ENCODE measurements around the gene PPARG.

Gene PPARG

DNA sequence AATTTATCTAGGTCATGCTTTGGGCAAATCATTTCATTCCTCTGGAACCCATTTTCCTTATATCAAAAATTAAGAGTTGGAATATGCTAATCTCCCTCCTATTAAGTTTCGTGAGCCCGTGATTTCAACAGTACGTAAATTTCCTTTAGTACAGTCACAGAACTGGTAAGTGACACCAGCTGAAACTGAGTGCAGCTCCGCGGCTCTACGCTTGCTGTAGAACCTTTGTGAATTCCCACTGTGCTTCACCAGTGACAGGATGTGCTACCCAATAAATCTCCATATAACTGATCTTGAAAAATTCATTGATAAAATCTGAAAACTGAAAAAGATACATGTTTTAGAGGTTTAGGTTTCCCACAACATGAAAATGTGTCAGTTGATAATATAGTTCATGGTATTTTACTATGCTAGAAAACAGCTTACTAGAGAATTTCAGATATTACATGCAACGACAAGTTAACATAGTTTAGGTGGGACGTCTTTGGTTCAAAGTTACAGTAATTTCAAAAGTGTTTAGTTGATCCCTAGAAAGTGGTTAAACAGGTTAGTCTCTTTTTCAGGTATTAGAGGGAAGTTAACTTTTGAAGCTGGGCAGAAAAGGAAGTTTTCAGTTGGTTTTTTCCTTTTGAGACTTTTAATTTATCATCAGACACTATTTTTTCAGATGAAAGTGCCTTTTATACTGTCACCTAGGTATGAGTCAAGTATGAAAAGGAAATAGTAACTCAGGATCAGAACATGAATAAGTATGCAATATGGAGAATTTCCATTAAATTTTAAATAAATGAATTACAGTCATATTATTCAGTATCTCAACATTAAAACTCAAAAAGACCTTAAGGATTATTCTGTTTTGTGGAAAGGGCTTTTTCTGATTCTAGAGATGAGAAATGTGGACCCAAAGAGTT is 57.0 kb downstream of the PPARG start:
- no peak for DNase-seq

DNA sequence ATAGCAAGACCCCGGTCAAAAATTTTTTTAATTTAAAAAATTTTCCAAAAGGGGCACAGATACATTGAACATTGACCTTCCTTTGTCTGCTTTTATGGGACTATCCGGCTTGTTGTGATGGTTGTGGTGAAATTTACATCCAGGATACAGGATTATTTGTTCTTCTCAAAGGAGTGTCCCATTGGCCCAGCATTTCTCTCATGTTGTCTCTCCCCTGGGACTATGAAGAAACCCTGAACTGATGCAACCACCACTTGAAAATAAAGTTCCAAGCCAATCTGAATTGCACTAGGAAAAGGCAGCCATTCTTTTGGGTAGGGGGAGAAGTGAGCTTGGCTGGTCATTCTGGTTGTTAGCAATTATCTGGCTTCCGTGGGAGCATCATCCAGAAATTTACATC is 58.4 kb downstream of the PPARG start:
- DNase-seq, result no peak

DNA sequence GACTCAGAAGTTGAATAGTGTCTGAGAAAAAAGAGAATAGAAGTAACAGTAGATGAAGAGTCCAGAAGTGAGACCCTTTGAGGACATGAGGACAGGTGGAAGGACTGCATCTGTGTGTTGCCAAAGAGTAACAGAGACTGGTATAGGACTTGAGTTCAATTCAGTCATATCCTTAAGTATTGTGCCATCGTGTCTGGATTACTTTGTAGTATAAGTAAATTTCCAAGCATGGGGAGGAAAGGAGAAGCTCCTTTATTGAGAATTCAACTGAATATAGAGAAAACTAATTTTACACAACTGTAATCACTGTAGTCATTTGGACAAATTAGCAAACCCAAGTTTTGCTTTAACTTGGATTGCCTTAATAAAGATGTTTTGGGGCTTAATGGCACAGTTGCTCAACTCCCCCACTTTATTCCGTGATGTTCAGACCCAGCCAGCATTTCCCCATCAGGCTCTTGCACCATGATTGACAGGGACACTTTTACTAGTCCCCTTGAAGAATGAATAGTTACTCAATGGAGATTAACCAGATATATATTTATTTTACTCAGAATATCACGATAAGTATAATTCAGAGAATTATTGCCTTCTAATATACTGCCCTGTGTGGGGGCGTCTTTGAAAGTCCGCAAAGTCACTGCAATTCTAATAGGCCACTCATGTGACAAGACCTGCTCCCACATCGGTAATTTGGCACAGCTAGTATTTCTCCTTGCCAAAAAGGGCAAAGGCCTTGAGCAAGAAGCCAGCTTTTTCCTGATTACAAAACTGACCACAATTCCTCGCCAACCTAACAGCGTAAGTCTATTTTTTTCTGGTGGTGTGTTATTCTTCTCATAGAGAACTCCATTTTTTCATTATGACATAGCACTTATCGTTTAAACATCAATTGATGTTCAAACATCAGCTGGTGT is 61.3 kb downstream of the PPARG start:
- DNase-seq, result no peak

DNA sequence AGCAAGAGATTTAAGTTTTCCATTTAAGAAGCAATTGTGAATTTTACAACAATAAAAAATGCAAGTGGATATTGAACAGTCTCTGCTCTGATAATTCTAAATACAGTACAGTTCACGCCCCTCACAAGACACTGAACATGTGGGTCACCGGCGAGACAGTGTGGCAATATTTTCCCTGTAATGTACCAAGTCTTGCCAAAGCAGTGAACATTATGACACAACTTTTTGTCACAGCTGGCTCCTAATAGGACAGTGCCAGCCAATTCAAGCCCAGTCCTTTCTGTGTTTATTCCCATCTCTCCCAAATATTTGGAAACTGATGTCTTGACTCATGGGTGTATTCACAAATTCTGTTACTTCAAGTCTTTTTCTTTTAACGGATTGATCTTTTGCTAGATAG is 62.3 kb downstream of the PPARG start:
- DNase-seq, result no peak

DNA sequence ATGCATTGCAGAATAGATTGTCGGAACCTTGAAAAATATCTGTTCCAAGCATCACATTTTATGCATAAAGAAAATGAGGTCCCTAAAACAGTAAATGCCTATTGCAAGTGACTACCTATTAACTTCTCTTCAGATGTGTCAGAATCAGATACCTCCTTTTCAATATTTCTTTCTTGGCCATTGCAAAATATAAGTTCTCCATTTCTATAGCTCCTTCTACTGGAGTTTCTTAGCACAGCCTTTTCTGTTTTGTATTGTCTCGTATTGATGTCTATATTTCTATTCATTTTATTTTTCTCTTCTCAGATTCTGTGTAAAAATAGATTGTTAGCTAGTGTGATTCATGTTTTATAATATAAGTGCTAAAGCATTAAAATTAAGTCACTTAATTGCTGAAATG is 63.4 kb downstream of the PPARG start:
- DNase-seq, result no peak

DNA sequence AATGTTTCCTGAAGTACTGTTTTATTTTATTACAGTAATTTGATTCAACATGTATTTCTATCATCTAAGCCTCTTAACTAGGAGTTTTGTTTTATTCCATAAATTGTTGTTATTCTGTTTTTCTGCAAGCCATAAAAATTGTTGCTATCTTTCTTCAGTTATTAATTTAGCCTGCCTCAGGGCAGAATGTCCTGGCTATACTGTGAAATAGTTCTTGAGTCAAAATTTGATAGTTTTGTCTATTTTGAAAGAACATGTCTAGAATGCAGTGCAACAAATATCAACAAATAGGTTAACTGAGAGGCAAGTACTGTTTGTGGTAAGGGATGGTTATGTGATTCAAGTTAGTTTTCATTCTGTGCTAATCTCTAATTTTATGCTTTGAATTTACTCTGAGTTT is 63.9 kb downstream of the PPARG start:
- no peak for DNase-seq

DNA sequence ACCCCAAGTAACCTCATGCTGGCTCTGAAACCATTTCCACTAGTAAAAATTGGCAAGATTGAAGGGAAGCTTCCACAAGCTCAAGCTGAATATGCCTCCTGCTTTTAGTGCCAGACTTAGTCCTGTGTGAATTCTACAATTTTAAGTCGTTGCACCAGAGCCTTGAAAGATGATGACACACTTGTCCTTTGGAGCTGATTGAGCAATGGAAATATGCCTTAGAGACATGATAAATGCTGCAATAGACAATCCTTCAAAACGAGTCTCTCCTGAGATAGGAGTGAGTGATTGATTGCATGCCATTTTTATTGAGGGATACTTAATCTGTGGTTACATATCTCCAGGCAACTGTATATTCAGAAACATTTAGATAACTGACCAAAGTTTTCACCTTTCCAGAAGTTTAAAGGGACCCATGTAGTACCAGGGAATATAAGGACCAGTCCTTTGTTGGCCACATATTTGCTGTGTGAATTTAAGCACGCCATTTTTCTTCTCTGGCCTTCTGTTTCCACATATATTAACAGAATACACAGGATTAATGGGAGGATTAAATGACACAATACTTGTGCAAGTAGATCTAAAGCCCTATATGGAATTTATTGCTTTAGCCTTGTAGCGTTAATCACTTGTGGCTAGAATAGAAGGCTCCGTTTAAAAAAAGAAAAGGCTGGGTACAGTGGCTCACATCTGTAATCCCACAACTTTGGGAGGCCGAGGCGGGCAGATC is 65.1 kb downstream of the PPARG start:
- no peak for DNase-seq

DNA sequence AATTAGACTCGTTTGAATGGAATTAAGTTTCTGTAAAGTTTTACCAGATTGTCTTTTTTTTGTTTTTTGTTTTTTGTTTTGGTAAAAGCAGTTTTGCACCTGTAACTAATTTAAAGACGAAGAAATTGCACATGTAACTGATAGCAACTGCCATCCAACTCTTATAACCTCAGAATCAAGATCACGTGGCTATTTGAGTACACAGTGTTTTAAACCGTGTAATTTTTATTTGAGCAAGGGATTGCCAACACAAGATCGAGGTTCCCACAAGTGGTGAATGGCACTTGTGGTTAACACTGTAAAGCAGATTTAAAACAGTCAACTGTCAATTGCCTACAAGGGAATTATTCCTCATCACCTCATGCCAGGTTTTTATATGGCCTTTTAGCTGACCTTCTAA is 67.3 kb downstream of the PPARG start:
- no peak for DNase-seq

DNA sequence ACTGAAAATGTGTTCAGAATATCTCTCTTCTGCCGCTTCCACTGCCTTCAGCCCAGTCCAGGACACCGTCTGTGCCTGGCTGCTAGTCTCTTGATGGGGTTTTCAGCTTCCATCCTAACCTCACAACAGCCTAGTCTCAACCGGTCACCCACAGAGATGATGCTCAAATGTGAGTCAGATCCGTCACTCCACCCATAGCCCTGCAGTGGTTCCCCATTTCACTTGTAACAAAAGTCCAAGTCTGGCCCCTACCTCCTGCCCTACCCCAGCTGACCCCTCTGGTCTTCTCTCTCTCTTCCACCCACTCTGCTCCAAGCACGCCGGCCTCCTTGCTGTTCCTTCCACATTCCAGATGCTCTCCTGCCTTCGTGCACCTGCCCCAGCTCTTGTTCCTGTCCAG is 68.1 kb downstream of the PPARG start:
- no peak for DNase-seq

DNA sequence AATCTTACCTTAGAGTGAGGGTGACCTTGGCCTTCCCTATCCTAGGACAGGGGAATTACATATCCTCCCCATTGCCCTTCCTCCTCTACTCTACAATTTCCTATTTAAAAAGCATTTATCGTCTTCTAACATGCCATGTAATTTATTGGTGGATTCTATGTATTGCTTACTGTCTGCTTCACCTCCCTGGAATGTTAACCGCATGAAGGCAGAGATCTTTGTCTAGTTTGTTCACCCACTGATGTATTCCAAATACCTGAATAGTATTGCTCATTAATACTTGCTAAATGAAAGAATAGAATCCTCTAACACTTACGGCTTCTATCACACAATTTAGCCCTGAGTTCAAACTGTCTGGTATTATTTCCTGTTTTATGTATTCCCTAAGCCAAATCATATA is 68.6 kb downstream of the PPARG start:
- no peak for DNase-seq

DNA sequence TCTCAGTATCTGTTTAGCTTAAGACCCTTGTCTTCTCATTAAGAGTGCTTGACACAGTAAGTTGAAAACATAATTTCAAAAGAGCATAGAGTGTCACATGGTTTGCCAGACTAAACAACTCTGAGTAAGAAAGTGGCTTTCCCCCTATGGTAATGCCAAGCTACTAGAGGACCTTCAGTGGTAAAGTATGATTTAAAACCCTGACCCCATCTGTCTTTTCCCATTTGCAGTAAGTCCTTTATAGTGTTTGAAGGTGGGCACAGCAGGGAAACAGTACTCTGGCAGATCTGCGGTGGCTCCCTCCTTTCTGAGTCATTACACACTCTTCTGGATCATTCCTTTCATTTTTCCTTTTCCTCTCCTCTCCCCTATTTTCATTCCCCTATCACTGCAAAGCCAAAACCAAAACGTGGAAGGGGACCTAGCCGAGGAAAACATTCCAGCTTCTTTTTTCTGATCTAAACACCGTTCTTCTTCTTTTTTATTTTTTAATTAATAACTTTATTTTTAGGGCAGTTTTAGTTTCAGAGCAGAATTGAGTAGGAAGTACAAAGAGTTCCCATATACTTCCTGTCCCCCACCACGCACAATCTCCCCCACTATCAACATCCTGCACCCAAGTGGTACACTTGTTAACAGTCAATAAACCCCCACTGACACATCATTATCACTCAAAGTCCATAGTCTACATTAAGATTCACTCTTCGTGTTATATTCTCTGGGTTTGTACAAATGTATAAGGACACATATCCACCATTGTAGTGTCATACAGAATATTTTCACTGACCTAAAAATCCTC is 74.7 kb downstream of the PPARG start:
- DNase-seq, result no peak

DNA sequence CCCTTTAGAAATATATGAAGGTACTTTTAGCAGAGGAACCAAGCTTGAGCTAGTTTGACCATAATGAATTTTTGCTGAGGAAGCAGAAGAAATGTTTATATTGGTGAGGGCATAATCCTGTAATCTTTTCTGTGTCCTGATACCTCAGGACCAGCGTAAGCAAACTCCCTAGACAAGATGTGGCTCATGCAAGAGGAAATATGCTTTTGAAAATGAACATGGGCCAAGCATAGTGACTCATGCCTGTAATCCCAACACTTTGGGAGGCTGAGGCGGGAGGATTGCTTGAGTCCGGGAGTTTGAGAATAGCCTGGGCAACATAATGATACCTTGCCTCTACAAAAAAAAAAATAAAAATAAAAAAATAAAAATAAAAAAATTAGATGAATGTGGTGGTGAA is 78.5 kb downstream of the PPARG start:
- no peak for DNase-seq

DNA sequence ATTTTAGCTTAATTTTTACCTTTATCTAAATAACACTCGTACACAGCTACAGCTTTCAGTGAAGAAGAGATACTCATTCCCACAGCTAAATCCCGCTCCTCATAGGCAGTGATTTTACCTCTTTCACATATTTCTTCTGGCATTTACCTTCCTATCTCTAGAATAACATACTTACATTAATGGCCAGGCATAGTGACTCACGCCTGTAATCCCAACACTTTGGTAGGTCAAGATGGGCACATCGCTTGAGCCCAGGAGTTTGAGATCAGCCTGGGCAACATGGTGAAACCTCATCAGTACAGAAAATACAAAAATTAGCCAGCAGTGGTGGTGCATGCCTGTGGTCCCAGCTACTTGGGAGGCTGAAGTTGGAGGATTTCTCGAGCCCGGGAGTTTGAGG is 80.2 kb downstream of the PPARG start:
- DNase-seq, result no peak

DNA sequence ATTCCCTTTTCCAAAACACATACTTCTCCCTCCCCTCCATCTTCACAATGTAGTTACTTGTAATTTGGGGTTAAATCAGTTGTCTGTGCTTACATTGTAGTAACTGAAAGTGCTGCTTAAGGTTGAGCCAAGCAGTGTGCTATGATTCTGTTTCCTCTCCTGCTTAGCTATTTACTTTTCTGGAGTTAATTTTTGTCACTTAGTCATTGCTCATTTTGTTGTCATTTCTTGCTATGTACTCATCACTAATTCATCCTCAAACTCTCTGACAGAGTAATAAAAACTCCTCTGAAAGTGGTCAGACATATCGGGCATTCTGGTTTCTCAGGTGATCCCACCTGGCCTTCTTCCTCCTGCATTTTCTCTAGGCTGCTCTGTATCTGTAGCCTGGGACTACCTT is 80.7 kb downstream of the PPARG start:
- no peak for DNase-seq

DNA sequence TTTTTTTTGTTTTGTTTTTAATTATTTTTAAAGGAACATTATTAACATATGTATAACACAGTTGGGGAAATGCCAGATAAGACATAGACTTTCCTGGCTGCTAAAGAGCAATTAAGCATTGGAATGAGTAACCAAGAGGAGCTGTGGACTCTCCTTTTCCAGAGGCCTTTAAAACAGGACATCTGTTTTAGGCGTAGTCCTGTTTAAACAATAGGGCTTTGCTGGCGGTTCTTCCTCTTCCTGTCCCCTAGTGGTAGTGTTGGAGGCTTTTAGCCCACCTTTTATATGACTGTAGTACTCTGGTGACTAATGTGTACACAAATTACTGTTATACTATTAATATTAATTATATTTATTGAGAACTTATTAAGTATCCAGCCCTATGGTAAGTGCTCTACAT is 81.9 kb downstream of the PPARG start:
- DNase-seq, result no peak

DNA sequence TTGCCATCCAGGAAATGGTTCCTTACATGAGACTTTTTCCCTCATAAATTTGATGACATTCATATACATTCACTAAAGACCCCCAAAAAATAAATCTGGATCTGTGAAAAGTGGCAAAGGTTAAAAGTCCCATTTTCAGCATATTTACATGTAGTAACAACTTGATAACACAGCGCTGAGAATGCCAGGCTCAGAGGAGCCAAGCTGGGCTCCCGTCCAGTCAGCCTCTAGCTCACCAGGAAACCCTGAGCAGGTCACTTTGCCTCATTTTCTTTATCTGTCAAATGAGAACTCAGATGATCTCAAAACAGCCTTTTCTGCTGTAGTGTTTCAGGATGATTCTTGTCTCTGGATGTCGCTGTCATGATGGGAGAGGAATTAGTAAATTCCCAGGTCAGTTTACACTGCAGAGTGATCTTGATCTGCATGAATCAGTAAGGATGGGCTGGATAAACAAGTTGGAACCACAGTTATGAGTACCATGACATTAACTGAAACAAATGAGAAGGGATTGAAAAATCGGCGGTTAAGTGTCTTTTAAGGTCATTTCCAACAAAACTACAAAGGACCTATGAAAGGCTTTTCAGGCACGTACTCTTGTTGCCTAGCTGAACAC is 82.8 kb downstream of the PPARG start:
- no peak for DNase-seq

DNA sequence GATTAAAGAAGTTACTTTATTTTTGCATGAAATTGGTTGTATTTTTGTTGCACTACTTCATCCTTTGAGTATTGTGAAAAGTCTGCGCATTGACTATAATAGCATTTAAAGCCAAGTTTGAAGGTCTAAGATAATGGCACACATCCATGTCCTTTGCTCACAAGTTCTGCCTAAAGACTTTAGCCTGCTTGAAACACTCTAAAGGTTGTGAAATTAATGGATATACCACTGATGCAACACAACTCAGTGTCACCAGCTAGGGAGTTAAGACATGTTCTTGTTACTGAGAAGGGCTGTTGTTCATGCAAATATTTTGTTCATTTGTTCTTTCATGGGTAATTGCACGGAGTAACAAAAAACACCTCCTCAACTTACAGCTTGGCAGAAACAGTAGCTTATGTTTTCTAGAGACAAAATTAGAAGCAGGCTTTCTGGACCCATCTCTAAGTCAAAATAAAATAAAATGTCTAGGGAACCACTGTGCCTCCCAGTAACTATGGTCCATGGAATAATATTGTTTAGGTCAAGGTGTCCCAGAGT is 83.9 kb downstream of the PPARG start:
- no peak for DNase-seq

DNA sequence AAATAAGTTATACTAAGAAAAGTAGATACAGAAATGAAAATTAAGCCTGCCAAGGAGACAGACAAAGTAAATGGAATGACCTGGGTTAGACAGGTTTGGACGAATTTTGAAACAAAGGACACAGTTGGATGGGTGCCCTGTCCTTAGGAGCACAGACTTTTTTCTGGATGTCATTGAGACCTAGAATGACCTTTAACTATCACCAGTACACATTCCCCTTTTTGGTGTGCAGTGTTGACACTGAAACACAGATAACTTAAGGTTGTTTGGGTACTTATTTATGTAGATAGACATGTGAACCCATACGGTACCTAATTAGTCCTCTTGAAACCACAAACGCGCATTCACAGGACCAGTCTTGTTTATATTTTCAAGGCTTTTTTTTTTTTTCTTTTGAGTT is 86.7 kb downstream of the PPARG start:
- DNase-seq, result no peak

DNA sequence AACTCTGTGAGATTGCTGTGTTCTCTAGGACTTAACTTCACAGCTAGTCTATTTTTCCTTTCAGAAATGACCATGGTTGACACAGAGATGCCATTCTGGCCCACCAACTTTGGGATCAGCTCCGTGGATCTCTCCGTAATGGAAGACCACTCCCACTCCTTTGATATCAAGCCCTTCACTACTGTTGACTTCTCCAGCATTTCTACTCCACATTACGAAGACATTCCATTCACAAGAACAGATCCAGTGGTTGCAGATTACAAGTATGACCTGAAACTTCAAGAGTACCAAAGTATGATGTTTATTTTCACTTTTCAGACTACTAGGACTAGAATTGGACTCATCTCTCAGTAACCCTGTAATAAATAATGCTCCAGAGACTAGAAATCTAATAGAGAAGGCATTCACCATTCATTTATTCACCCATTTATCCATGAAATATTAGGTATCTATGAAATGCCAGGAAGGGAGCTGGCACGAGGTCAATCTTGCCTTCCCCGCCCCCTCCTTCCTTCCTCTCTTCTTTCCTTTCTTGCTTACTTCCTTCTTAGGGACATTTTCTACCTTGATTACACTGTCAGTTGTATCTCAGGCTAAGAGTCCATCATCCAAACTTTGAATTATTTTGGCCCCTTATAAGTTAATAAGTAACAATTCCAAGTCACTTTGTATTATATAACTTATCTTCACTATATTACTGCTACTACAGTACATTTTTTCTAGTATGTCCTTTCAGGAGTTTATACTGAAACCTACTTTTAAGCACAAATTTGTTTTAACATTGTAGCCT is 91.0 kb downstream of the PPARG start:
- no peak for DNase-seq

DNA sequence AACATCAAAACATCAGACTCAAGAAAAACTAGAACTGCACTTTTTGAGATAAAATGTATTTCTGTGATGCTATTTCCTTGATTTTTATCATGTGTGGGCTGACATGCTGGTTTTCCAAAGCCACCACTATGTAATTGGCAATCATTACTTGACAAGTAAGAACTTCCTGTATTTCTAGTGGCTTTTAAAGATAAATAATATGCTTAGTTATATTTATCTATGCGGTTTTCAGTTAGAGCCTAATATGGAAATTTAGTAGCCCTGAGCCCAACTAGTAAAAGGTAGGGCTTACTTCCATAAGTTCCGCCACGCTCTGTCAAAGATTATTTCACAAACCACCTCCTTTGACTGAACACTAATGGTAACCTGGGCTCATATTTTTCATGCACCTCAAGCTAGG is 91.6 kb downstream of the PPARG start:
- DNase-seq, result no peak

DNA sequence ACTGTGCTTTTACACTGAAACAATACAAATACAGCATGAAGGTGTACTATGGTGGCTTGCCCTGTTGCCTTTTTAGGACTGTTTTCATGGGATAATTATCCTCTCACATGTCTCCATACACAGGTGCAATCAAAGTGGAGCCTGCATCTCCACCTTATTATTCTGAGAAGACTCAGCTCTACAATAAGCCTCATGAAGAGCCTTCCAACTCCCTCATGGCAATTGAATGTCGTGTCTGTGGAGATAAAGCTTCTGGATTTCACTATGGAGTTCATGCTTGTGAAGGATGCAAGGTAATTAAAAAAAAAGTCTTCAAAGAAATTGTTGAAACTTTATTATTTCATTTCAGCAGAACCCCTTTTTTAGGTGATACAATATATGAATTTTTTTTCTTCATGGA is 92.3 kb downstream of the PPARG start:
- no peak for DNase-seq

Measured in activated T-cell treated with anti-CD3 and anti-CD28 coated beads for 4 hours (primary cell).